Muscle of arm (tissue), 12 donors: ENCODE measurements around the gene GLIS1. TPM values are rescaled to one million over a fixed set of nuclear protein-coding genes. Genes with fewer than 3 reads are reported as not detected.

ENCODE experiments used
- DNase-seq: peaks from one replicate; pipeline ENCODE4 v3.0.0-alpha.2; 2013
- polyA plus RNA-seq, 12 donors: library from polyadenylated mRNA; unstranded; fragments of 120-200 nt; gene quantifications; one replicate each; pipeline ENCODE4 v1.2.1, GENCODE V29; 2013; ENCODE audit not compliant: insufficient read length in 12 of 12

The GLIS1 gene
- polyA plus RNA-seq, 12 donors = 0.11 to 5.8 (median 1.3) TPM; not detected in 8

DNA sequence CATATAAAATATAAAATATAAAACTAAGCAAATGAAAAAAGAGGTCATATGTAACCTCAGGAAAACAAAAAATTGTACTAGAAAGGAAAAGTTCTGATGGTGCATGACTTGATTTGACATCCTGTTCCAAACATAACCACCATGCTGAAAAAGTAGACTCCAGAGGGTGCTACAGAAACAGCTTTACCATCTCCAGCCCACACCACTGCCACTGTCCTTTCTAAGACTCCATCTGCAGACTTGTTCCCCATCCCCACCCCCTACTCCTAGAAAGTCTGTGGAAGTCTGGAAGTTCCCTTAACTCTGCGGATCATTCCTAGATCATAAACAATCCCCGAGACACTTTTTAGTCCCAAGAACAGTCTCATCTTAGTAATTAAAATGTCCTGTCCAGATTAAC lies 20.5 kb downstream of the GLIS1 start:
- DNase-seq = no peak

DNA sequence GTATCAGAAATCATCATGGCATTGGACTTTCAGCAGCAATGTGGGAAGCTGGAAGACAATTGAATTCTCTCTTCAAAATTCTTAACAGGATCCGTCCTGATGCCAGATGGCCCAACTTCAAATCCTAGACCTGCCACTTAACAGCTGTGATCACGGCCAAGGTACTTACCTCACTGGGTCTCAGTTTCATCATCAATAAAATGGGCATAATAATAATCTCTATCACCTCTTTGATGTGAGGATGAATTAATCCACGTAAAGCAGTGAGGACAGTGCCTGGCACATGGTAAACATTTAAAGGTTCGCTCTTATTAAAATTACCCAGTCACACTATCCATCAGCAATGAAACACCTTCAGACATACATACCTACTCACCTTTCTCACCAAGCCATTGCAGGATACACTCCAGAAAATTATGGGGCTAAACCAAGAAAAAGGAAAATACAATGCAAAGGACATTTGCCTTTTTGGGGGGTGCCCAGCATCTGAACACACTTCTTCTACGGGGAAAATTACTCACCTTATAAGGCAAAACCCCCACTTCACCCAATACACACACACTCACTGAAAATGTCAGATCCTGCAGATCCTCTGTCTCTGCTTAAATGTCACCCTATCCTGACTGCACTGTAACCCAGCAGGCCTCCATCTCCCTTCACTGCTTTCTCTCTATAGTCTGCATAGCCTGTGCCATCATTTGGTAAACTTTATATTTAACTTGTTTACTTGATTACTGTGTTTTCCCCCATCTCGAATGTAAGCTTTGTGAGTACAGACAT lies 21.7 kb downstream of the GLIS1 start:
- no peak for DNase-seq

DNA sequence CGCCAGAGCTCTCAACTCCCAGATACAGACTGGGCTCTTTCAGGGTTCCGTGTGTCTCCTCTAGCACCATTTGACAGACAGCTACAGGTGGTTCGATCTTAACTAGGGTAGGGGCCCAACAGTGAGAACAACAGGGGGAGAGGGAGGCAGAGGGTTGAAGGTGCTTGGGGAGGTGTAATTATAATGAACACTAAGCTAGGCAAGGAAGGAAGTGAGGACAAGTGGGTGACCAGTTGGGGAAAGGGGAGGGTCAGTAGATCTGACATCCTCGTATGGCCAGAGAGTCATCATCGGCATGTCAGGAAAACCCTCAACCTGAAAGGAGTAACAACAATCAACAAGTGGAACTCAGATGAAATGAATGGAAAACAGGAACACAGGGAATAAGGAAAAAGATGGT lies 22.8 kb downstream of the GLIS1 start:
- no peak for DNase-seq

DNA sequence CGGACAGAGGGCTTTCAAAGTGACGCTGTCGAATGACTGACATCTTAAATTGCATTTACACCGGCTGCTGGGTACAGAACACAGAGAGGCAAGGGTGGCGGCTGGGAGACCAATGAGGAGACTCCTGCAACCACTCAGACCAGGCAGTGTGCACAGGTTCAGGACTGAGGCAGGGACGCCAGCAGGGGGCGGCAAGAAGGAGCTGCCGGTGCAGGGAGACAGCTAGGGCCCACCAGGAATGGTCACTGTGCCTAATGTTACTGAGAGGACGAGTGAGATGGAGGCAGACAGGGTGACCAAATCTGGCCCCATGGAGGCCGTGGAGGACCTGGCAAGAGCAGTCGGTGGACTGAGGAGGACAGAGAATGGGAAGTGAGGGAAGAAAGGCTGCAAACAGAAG lies 23.5 kb downstream of the GLIS1 start:
- no peak for DNase-seq

DNA sequence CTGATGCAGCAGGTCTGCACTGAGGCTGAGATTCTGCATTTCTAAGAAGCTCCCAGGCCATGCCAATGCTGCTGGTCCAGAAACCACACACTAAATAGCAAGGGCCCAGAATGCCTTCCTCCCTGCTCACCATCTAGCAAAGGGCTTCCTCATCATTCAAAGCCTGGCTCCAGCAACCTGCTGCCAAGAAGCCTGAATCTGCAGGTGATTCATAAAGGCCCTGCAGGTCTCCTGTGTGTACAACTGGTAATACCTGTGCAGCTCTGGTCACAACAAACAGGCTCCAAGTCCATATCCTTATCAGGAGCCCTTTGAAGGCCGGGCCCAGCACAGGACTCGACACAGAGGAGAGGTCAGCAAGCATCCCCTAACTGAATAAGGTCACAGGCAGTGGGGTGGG lies 26.7 kb downstream of the GLIS1 start:
- no peak for DNase-seq

DNA sequence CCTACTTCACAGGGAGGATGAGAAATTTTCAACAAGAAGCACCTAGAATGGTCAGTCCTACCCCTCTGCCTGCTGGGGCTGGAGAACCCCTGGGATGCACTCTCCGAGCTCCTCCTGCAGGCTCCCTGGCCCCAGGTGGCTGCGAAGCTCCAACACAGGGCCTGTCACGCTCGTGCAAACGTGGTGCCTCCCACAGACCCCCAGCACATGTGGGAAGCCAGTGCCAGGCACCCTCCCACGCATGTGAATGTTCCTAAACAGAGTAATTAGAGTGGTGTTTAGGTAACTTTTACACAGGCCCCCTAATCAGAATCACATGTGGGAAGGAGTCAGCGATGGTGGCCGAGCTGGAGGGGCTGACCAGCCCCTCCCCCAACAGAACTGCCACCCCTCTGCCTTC lies 28.4 kb downstream of the GLIS1 start:
- DNase-seq = no peak

DNA sequence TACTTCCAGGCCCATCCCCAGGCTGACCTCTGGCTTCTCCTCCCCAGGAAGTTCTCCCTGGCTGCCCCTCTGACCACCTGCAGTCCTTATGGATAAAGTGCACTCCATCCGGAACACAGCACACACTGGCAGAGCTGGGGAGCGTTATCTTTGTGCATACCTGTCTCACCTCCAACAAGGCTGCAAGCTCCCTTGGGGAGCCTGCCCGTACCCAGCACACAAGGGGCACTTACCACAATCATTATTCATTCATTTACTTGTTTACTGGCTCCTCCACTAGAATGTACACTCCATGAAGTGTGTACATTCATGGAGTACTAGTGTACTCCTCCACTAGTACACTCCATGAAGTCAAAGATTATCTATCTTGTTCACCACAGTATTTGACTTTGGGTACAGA lies 30.3 kb downstream of the GLIS1 start:
- no peak for DNase-seq

DNA sequence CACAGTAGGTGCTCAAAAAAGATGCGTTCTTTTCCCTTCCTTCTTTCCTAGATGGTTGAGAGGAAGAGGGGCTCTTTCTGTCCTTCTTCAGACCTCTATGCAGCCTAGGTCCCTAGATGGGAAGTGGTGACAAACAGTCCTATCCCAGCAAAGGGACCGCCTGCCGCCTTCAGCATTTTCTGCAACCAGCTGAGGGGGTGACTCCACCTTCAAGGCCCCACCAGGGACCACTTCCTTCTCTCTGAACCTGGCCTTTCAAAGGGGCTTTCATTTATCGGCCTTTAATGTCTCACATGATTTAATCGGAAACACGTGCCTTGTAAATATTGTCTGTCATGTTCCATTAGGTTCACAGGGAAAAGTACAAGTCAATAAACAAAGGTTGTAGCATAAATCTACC lies 32.6 kb downstream of the GLIS1 start:
- no peak for DNase-seq

DNA sequence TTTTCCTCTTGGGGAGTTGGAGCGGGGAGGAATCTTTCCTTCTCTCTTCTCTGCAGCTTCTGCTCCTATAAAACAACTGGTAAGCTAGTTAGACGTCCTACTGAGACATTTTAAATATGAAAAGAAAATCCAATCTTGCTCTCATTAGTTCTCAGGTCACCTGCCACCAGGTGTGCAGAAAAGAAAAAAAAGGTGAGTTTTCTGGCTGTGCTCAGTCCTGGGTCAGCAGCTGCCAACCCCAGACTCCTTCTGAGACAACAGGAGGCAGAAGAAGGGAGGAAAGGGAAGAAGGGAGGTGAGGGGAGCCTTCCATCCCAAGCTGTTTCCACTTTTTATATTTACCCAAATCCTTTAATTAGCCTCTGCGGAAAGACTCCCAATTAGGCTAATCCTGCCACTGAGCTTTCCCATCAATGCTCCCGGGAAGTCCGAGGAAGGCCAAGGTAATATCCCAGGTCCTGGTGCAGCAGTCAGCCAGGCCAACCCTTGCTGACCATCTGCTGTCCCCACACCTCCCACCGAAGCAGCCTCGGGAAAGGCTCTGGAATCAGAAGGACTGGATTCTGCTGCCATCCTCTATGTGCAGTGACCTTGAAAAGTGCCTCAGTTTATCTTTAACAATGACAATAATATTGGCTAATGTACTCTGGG lies 33.4 kb downstream of the GLIS1 start:
- DNase-seq = no peak

DNA sequence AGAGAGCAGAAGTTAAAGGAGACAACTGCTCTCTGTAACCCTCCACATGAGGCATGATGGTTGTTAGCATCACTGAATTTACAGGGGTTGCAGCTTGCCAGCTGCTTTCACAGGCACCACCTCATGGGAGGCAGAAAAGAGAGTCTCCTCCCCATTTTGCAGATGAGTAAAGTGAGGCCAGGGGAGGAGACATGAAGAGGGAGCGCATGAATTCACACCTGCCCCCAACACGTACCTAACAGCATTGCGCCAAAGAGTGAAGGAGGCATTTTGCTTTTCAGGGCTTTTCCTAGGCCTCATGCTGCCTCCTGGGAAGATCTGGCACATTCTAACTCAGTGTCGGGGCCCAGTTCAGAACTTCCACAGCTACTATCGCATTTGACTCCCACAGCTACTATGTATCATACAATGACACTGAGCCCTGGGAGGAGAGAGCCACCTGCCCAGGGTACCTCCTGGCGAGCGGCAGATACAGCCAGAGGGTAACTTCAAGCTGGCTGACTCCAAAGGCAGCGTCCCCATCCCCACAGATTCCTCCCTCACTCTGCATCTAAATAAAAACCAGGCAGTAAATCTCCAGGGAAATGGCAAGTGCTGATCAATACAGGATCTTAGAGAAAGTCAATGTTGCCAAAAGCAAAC lies 34.0 kb downstream of the GLIS1 start:
- DNase-seq = no peak

DNA sequence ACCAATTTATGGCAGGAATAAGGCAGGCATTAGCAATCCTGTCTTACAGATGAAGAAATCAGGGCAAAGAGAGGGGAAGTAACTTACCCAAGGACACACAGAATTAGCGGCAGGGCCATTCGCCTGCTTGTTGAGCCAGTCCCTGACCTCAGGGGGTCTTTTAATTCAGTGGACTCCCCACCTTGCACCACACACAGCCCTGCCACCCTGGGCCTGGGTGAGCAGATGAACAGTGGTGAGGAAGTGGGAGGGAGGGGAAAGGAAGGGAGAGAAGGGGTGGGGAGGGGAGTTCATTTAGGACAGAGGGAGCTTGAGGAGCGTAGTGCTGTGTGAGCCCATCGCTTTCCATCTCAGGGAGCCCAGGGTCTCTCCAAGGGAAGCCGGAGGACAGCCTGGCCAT lies 34.7 kb downstream of the GLIS1 start:
- no peak for DNase-seq

DNA sequence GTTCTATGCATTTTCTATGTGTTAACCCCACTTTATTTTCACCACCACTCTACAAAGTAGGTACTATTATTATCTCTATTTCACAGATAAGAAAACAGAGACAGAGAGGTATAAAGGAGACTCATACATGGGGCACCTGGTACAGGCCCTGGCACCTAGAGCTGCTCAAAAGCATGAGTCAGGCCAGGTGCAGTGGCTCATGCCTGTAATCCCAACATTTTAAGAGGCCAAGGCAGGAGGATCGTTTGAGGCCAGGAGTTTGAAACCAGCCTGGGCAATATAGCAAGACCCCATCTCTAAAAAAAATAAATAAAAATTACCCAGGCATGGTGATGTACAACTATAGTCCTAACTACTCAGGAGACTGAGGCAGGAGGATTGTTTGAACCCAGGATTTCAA lies 35.8 kb downstream of the GLIS1 start:
- no peak for DNase-seq

DNA sequence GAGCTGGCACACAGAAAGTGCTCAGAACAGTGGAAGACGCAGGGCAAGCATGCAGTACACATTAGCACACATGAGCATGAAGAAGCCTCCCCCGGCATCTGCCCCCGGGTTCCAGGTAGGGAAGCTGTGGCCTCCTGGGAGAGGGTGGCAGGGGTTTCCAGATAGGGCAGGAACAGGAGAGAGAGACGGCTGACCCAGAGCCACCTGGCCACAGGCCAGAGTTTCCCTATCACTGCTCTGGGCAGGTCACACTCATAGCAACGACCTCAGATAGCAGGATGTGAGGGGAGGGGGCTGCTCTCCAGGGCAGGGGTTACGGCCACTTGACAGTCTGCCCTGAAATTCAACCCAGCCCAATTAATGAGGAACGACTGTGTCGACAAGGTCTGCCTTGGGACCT lies 36.6 kb downstream of the GLIS1 start:
- DNase-seq = no peak

DNA sequence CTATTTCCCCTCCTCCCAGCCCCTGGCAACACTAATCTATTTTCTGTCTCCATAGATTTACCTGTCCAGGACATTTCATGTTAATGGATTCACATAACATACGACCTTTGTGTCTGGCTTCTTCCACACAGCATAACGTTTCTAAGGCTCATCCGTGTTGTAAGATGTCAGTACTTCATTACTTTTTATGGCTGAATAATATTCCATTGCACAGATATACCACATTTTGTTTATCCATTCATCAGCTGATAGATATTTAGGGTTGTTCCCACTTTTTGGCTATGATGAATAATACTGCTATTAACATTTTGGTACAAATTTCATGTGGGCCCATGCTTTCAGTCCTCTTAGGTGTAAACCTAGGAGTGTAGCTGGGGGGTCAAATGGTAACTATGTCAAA lies 38.2 kb downstream of the GLIS1 start:
- no peak for DNase-seq

DNA sequence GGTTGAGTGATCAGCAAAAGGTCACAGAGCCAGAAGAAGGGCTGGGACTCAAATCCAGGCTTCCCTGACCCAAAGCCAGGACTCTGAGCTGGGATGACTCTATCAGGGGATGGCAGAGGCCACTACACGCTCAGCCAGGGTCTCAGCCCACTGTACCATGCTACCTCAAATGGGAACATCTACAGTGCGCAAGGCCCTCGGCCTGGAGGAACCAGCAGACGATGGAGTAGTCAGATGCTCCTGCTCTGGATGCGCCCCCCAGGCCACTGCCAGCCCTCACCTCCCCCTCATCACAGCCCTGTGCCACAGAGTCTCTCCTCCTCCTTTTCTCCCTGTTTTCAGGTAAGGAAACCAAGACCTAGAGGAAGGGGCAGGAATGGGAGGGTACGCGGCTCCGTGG lies 39.0 kb downstream of the GLIS1 start:
- DNase-seq = no peak

DNA sequence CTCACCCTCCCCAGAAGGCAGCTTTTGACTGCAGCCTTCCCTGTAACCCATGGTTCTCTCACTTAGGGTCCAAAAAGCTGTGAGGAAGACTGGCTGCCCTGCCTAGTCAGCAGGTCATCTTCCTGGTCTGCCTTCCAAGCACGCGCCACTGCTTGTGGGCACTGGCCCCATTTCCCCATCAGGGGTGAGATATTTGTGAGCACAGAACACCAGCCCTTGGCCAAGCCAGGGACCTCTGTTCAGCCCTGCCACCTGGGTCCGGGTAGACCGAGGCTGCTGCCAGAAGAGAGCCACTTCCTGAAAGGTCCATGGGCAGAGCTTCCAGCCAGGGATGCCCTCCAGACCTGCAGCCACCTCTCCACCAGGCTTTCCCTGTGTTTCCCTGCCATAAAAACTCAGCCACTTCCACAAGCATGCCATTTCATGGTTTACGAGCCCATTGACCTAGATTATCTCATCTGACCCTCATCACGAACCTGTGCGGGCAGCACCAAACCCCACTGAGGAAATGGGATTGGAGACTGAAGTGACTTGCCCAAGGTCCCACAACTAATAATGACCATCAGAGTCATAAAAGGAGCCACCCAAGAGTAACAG lies 40.5 kb downstream of the GLIS1 start:
- no peak for DNase-seq

DNA sequence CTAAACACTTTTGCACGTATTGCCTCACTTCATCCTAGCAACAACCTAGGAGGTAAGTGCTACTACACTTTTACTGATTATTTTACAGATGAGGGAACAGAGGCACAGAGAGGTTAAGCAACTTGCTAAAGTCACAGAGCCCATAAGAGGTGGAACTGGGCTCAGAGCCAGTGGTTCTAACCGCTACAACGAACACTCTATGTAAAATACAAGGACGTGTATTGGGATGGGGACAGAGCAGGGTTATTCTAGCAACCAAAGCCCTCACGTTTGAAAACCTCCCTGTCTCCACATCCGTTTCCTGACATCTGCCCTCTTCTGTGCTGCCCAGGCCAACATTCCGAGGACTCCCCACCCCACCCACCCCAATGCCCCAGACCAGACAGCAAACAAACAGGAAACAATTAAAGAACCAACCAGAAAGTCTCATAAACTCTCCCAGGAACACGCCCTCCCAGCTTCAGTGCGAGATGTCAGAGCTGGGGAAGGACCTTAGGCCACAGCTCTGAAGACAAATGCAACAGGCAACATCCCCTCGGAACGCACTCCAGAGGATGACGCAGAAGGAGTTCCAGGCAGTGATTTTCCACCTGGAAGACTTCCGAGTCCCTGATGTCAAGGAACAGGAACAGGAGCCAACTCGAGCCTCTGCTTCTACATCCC lies 41.1 kb downstream of the GLIS1 start:
- peak; percentile 42 for DNase-seq

DNA sequence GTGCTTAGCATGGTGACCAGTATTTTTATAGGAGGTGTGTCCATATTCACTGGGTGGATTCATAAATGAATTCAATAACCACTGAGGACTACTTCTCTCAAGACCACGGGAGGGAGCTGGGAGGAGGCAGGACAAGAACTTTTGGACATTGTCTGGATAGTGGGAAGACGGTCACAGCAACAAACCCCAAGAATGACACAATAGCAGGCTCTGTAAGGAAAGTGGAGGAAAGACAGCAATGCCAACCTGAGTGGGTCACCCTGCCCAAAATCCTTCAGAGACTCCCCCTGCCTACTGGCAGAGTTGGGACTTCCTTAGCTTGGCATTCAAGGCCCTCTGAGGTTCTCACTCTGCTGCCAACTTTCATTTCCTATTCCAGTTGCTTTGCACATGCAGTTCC lies 42.0 kb downstream of the GLIS1 start:
- no peak for DNase-seq

DNA sequence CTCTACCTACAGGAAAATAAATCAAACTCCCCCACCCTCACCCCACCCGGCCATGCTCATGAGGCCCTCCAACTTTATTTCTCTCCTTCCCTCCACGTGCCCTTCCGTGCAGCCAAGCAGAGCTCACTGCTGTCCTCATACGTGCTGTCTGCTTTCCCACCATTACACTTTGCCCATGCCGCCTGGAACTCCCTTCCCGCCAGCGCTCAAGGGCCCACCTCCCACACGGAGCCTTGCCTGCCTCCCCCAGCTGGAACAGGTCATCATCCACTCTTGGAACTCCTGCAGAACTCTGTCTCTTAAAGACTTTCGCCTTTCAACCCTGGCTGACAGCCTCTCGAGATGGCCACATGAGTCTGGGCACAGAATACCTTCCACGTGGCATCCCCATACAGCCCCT lies 42.4 kb downstream of the GLIS1 start:
- DNase-seq = no peak

DNA sequence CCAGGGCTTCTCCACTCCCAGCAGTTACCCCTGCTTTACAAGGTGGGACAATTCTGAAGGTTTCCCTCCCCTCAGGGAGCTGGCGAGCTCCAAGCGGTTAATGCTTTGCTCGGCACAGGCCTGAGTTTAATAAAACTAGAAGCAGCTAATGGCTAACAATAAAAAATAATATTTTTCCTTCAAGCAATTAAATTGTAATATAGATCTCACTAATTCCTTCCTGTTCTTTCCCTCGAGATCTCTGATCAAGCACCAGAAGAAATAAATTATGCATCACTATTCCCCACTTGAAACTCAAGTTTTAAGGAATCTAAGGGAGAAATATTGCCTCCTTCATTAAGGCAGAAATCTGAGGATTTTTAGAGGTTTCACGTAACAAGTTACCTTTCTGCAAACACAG lies 42.9 kb downstream of the GLIS1 start:
- DNase-seq = no peak

DNA sequence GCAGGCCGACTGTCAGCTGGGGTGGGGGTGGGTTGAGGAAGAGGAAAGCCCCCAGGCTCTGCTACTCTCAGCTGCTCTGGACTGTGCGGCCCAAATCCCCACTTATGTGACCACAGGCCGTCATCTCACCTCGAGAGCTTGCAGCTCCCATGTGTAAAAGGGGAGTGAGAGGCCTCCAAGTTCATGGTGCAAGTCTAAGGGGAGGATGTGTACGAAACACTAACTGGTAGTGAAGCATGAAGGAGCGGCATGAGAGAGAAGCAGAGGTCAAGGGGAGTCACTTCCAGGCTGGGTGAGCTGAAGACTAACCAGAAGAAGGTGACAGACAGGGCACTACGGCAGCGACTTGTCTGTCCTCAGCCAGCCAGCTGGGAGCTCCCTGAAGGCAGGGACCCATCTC lies 43.8 kb downstream of the GLIS1 start:
- no peak for DNase-seq

DNA sequence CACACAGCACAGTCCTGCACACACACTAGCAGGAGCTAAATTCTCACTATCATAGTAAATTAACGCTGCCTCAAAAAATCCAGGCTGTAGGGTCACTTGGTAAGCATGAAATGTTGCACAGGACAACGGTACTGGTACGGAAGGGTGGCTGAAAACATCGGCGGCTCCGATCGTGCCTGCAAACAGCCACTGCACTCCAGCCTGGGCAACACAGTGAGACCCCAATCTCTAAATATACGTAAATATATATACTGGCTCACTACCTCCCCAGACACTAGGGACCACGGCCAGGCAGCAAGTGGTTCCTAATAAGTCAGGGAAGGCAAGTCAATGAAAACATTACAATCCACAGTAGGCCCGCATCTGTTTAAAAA lies 44.3 kb downstream of the GLIS1 start:
- DNase-seq = no peak
